Amygdala (tissue), 56 donors: ENCODE data around the gene ERLIN1.
"Not testable (repeated sequence)": the region's sequence is repeated elsewhere in the genome, so short reads cannot be mapped to it uniquely, and the experiment has no call there.

Experiments
- DNase-seq, 56 donors: peaks; one replicate each; lab custom pipeline; 2025; lab: John Stamatoyannopoulos, UW

Gene ERLIN1

DNA sequence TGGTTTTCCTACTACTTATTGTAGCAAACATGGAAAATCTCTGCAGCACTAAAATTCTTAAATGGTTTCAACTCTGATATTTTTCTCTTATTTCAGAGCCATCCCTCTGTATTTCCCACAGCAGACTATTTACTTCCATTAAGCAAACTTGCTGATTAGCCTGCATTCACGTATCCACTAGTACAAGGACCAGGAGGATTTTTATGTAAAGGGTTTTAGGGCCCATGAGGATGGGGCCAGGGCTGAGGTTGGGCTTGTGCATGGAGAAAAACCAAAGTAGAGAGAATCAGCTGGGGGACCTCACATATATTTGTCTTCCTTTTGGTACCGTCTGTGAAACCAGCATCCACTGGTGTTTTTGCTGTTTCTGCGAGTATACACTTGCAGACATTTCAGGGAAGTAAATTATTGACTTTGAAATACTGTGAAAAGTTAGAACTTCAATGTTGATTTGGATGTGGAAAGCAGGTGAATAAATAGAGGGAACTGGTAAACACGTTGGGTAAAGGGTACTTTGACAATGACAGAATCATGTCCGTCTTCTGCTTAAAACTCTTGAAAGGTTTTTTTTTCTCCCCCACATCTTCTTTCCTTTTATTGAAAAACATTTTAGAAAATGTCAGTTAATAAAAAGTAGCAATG lies 44.3 kb downstream of the ERLIN1 start:
- no peak for DNase-seq

DNA sequence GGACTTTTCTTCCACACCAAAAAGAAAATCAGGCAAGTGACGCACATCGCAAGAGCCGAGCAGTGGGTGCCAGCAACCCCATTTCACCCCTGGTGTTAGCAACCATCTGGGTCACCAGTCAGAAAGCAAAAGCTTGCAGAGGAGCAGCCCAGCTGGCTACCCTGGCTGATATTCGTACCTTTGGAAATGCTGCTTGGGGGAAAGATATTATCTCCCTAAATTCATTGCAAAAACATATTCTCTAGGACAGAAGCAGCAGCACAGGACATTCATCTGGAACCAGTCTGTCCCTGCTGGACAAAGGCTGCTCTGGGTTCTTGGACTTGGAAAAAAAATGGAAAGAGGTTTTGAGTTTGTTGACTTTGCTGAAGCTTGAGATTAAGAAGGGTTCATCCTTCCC lies 45.8 kb downstream of the ERLIN1 start:
- no peak for DNase-seq

DNA sequence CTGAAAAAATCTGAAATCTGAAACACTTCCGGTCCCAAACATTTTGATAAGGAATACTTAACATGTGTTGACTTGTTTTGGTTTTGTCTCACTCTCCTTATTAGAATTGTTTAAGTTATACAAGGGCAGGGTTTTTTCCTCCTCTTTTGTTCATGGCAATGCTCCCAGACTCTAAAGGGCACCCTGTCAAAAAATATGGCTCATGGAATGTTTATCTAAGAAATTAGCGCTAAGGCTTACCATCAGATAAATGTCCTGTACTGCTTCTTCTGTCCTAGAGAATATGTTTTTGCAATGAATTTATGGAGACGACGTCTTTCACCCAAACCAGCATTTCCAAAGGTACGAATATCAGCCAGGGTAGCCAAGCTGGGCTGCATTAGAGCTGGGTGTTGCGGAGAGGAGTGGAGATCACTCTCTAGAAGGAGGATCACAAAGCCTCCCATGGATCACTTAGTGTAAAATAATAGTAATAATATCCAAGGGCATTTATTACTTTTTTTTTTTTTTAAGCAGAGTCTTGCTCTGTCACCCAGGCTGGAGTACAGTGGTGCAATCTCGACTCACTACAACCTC lies 46.8 kb downstream of the ERLIN1 start:
- no peak for DNase-seq

DNA sequence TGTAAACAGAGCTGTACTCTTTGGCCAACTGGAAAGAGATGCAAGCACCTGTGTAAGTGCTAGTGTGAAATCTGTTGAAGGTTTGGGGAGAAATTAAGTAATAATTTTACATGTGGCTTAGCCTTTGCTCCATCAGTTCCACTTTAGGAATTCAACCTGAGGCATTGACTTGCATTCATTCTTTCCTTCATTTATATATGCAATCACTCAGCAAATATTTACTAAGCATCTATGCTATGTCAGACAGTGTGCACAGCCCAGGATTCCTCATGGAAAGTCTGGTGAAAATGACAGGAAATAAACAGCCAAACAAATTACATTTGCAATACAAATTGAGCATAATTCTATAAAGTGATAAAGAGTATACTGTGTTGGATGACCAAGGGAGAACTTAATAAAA lies 50.3 kb downstream of the ERLIN1 start:
- DNase-seq: no peak

DNA sequence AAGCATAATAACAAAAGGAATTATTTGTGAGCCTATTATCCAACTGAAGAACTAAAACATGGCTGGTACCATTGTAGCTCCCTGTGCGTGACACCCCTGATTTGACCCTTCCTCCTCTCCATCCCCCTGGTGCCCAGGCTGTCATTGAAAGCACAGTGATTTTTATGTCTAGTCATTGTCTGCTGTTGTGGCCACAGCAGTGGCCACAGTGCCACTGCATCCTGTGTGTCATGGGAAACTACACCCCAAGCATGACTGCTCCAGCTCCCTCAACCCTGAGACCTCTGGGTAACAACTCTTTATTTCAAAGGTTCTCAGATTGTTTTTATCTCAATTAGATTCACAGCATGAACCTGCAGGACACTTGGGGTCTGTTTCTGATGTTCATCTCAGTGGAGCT lies 52.0 kb downstream of the ERLIN1 start:
- no peak for DNase-seq

DNA sequence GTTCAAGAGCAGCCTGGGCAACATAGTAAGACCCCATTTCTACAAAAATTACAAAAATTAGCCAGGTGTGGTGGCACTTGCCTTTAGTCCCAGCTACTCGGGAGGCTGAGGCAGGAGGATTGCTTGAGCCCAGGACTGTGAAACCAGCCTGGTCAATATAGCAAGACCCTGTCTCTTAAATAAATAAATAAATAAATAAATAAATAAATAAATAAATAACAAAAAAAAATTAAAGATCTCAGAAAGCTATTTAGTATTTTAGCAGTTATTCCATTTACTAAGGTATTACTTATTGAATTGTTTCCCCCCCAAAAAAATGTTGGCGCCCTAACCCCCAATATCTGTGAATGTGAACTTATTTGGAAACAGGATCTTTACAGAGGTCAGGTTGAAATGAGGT lies 53.4 kb downstream of the ERLIN1 start:
- no peak for DNase-seq

DNA sequence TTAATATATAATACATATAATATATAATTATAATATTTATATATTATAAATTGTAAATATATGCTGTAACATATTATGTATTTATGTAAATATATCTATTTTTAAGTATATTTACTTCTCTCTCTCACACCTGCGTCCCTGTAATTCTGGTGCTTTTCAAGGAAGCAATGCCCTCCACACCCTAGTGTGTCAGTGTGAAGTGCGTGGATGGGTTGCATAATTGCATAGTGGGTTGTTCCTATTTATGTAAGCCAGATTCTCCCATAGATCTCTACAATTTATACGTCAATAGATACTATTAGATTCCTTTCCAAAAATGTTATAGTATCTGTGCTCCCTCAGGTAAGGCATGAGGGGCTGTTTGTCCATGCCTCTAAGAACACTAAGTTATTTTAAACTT lies 54.3 kb downstream of the ERLIN1 start:
- DNase-seq: no peak

DNA sequence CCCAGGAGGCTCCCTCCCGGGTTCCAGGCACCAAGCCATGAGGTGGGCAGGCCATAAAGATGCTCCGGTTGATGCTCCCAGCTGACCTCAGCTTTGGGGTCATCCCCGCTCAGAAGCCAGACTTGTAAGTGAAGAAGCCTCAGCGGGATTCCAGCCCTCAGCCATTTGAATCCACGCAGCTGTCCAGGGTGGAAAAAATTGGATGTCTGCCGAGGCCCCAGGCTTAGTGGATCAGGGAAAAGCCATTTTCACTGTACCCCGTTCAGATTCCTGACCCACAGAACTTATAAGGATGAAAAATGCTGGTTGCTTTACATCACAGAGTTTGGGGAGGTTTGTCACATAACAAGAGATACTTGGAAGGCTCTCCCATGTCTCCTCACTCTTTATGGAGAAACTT lies 55.0 kb downstream of the ERLIN1 start:
- no peak for DNase-seq

DNA sequence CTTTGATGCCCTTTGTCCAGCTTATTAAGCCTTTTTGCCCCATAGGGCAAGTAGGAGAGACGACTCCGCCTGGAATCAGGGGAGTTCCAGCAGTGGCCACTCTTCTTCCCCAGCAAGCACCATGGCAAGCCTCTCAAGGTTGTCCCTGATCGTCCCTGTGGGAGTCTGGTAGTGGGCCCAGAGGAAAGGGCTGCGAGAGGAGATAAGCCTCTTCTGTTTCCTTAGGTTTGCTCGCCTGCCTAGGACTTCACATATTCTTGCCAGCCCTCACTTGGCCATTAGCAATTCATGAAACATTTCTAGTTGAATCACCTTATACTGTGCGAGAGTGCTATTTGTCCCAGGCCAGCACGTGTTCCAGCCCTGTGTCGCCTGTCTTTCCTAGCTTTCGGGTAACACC lies 56.4 kb downstream of the ERLIN1 start:
- no peak for DNase-seq

DNA sequence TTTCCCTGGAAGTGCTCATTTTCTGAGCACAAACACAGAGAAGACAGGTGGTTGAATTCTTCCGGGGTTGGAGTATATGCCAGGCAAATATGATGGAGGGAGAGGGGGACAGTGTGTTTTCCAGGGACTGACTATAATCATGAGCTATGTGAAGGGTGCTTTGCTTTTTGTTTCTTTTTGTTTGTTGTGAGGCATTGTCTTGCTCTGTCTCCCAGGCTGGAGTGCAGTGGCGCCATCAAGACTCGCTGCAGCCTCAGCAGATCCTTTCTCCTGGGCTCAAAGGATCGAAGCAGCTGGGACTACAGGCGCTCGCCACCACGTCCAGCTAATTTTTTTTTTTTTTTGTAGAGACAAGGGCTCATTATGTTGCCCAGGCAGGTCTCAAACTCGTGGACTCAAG lies 56.9 kb downstream of the ERLIN1 start:
- no peak for DNase-seq

DNA sequence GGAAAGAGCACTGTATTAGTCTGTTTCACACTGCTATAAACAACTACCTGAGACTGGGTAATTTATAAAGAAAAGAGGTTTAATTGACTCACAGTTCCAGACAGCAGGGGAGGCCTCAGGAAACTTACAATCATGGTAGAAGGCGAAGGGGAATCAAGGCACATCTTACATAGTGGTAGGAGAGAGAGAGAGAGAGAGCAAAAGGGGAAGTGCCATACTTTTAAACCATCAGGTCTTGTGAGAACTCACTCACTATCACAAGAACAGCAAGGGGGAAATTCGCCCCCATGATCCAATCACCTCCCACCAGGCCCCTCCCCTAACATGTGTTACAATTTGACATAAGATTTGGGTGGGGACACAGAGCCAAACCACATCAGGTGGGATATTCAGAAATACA lies 60.5 kb downstream of the ERLIN1 start:
- not testable (repeated sequence) for DNase-seq

DNA sequence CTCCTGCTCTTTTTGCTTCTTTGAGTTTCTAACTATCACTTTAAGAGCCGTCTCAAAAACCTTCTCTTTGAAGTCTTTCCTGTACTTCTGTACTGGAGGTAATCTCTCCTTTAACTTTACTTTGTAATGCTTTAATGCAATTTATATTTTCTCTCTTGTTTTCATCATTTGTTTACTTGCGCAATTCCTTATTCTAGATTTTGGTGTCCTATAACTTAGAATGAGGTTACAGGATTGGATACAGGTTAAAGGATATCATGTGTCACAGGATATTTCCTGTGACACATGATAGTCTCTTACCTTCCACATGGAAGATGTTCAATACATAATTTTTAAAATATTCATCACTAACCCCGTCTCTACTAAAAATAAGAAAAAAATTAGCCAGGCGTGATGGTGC lies 61.7 kb downstream of the ERLIN1 start:
- DNase-seq: no peak

DNA sequence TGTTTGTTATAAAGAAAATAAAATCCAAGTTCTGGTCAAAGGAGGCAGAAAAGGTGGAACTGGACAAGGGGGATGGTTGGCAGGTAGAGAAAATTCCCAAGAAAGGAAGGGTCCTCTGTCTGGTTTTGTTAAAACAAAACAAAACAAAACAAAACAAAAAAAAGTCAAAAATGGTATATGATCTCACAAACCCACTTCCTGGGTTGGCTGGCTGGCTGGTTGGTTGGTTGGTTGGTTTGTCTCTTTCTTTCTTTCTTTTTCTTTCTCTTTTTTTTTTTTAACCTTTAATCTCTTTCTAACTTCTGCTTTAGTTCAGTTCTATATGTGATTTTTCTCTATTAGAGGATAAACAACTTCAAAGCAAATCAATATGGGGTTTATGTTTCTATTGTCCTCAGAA lies 63.0 kb downstream of the ERLIN1 start:
- DNase-seq: no peak

DNA sequence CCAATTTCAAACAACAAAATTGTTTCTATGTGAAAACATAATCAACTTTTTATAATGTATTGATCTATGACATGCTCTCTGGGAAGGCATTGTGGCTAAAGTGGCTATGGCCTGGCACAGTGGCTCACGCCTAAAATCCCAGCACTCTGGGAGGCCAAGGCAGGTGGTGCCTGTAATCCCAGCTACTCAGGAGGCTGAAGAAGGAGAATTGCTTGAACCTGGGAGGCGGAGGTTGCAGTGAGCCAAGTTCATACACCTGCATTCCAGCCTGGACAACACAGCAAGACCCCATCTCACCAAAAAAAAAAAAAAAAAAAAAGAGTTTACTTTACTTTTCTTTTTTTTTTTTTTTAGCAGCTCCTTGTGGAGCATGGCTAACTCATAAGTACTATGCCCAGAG lies 65.3 kb downstream of the ERLIN1 start:
- DNase-seq: no peak

DNA sequence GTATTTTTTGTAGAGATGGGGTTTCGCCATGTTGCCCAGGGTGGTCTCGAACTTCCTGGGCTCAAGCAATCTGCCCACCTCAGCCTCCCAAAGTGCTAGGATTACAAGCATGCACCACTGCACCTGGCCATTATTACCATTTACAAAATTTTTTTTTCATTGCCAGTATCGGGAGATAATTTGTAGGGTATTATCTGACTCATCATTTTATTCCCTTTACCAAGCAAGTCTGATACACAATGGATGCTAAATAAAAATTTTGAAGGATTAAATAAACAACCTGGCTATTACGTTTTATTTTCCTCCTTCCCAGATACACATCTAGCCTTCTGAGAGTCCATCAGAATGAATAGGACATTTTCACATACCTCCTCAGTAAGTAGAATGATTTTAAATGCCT lies 66.1 kb downstream of the ERLIN1 start:
- no peak for DNase-seq

DNA sequence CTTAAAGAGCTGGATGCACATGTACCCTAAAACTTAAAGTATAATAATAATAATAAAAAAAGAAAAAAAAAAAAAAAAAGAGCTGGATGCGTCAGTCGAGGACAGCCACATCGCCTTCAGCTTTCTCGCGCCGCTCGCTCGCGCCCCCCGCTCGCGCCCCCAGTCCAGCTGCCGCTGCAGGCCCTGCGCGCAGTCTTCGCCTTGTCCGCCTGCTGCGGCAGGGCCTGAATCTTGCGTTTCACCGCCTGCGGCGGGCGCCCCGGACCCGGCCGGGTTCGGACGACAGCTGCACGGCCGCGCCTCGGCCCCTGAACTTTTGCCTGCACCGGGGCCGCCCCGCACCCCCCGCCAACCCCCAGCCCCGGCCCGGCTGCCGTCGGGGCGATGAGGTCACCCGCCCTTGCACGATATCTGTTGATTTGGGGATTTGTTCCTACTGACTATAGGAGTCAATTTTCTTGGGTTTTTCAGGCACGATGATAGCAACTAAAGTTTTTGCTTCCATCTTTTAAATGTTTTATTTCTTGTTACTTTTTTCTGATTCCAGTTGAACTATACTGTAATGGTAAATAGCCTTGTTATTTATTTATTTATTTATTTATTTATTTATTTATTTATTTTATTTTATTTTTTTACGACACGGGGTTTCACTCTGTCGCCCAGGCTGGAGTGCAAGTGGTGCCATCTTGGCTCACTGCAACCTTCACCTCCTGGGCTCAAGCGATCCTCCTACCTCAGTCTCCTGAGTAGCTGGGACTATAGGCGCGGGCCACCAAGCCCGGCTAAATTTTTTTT lies 70.7 kb downstream of the ERLIN1 start:
- DNase-seq: no peak

DNA sequence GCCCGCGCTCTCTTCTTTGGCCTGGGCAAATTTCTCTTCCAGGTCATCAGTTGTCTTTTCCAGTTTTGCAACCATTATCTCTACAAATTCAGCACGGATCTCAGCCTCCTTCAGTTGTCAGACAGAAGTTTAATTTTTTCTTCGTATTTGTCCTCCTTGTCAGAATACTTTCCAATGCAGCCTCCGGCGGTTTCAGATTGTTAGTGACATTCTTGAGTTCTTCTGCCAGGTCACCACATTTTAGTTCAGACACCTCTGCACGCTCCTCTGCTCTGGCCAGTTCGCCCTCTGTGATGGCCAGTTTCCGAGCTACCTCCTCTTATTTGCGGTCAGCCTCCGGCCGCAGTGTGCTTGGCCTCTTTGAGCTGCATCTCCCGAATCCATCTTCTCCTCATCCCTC lies 71.4 kb downstream of the ERLIN1 start:
- DNase-seq: no peak

DNA sequence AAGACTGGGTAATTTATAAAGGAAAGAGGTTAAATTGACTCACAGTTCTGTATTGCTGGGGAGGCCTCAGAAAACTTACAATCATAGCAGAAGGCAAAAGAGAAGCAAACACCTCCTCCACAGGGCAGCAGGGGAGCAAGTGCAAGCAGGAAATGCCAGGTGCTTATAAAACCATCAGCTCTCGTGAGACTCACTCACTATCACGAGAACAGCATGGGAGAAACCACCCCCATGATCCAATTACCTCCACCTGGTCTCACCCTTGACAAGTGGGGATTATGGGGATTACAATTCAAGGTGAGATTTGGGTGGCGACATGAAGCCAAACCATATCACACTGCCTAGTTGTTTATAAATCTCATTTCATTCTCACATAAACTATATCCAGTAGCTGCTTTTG lies 76.2 kb downstream of the ERLIN1 start:
- no peak for DNase-seq

DNA sequence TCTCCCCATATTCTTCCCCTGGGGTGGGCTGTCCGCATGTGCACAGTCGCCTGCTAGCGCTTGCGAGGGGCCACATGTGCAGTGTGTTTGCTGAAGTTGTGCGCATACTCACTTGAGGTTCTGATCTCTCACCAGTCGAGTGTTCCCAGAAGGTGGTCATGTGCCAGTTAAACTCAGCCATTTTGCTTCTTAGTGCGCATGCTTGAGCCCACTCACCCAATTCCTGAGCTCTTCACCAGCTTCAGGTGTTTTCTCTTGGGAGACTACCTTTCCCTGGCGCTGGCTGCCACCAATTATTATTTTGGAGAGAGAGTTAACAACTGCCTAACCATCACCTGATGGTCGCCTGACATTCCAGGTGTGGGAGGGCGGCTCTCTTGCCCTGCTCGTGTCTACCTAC lies 79.0 kb downstream of the ERLIN1 start:
- no peak for DNase-seq

DNA sequence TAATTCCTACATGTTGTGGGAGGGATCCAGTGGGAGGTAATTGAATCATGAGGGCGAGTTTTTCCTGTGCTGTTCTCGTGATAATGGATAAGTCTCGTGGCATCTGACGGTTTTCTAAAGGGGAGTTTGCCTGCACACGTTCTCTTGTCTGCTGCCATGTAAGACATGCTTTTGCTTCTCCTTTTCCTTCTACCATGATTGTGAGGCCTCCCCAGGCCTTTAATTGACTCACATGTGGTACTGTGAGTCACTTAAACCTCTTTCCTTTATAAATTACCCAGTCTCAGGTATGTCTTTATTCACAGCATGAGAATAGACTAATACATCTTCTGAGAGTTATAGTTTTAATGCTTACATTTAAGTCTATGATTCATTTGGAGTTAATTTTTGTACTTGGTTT lies 81.5 kb downstream of the ERLIN1 start:
- DNase-seq: no peak

DNA sequence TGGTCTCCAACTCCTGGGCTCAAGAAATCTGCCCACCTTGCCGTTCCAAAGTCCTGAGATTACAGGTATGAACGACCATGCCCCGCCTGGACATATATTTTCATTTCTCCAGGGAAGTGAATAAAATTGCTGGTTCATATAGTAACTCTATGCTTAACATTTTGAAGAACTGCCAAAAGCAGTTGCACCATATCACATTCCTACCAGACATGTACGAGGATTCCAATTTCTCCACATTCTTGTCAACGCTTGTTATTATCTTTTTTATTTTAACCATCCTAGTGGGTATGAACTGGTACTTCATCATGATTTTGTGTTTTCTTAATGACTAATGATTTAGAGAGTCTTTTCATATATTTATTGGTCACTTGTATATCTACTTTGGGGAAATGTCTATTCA lies 82.2 kb downstream of the ERLIN1 start:
- no peak for DNase-seq
